Activated CD8-positive, alpha-beta memory T cell treated with anti-CD3 and anti-CD28 coated beads, Interleukin-2, amount 50 U/mL, for 48 hours (primary cell): ENCODE results near the gene GAS7.
"Not testable (repeated sequence)": the region's sequence is repeated elsewhere in the genome, so short reads cannot be mapped to it uniquely, and the experiment has no call there.

Source experiments
- DNase-seq: peaks from one replicate; pipeline ENCODE4 v3.0.0-alpha.2; 2020

GAS7 gene

DNA sequence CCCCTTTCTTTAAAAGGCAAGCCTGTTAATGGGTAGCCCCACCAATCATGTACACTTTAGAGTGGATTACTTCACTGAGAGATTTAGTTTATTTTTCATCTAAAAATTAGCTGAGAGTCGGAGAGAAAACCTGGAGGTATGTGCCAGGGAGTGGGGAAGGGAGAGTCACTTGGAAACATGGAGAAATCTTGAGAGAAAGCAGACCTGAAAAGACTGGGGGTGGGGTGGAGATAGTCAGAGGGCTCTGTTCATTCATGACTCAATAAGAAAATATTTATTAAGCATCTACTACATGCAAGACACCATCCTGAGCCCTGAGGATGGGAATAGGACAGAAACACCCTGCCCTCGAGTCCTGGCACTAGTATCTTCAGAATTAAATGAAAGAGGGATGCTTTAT is 265.9 kb downstream of the GAS7 start:
- no peak for DNase-seq

DNA sequence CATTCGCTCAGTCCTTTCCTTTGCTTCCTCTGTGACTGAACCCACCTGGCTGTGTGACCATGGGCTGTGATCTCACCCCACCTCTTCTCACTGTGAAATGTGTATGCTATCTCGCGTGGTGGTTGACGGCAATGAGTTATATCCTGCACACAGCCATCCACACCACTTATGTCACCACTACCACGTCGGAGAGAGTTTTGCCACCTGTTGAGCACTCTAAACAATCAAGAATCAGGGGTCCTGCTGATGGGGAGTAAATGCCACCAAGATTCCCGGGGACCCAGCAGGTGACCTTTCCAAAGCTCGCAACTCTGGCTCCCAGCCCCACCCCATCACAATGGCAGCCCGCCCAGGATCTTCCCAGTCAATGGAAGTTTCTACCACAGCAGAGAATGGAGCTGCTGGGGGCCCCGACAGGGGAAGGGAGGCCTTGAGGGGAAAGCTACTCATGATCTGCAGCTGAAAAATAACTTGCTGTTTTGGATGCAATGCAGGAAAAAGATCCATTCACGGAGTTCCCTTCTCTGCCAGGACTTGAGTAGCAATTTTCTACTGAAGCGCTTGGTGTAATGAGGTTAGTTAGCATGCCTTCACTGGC is 267.2 kb downstream of the GAS7 start:
- DNase-seq: no peak

DNA sequence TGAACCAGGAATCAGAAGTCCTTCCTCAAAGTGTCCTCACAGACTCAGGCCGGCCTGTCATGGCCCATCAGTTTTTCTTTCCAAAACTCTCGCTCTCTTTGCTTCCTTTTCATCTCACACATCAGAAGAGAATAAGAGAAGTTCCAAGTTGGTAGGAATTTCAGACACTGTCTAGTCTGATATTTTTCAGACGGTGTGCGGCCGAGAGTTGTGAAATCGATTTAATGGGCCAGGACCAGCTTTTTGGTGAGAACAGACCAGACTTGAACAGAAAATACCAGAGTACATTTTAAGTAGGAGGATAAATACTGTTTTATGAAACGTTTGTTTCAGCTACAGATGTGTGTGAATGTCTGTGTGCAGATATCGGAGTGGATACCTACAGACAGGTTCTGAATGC is 268.5 kb downstream of the GAS7 start:
- no peak for DNase-seq

DNA sequence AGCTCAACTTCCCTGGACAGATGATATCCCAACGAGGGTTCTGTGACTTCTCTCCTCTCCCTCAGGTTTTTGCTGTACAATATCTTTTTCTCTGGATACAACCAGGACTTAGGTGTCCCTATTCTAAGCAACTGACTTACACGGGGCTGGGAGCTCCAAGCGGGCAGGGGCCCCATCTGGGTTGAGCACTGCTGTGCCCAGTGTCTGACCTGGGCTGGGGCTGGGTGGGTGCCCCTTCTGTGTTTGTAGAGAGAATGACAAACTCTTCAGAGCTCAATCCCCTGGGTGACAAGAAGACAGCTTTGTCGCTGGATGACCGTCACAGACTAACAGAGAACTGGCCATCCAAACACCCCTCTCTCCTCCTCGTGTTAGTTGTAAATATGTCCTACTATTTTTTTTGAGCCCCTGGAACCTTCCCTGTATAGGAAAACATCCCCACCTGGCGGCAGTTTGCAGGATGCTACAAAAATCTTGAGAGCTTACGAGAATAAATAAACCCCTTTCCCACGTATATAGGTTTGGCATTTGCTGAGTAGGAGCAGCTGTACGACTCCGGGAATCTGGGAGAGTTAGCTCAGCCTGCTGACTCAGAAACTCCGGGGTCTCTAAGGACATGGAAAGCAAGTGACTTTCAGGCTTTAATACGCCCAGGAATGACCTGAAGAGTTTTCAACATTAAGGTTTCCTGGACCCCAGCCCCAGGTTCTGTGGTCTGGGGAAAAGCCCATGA is 269.6 kb downstream of the GAS7 start:
- DNase-seq: no peak

DNA sequence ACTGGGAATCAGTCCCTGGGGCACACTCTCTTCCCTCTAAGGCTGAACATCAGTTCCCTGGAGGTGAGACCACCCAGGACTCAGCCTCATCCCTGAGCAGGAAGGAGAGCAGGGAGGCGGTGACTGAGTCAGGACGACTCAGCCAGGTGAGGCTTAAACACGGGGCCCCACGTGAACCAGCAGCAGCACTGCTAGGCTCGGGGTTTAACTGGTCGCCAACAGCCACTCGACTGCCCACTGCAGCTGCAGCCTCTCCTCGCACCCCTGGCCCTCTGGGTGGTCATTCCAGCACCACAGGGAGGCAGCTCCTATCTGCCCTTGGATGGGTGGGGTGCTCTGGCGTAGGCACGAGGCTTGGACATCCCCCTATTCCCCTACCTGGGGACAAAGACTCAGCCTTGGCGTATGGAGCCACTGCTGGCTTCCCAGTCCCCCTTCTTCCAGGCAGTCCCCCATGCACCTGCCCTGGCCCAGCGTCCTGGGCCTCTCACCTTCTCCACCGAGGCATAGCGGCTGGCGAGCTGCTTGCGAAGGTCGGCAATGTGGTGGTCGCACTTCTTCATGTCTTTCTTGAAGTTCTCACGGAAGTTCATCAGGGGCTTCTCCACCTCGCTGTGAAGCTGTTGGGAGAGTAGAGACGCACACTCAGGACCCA is 272.1 kb downstream of the GAS7 start:
- DNase-seq: no peak

DNA sequence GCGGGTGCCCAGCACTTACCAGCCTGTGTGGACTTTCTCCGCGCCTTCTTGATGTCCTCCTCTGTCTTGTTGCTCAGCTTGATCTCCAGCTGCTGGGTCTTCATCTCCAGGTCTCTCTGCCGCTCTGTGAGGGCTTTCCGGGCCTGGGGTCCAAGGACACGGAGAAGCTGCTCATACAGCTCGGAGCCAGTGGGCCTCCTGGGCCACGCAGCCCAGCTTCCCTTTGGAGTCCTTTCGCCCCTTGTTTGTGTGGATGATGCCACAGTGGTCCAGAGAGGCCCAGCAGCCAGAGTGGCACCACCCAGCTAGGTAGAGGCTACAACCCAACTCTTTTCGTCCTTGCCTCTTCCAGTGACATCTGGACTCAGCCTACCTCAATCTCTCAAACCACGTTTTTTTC is 272.9 kb downstream of the GAS7 start:
- no peak for DNase-seq

DNA sequence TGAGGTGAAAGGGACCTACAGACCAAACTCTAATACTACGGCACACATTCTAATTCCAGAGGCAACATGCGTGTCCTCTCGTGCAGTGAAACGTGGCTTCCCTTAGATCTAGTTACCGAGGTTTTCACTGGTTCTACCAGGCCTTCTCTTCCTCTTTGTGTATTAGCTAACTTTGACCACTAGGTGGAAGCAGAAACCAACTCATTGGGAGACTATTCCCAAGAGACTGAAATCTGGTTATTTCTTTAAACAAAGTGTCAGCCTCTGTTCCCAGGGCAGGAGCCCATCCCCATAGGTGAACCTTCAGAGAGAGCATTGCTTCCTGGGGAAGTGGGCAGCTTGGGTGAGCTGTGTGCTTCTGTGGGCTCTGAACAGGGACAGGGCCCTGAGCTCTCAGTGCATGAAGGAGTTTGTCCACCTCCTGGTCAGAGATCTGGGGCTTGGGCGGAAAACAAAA is 273.6 kb downstream of the GAS7 start:
- no peak for DNase-seq

DNA sequence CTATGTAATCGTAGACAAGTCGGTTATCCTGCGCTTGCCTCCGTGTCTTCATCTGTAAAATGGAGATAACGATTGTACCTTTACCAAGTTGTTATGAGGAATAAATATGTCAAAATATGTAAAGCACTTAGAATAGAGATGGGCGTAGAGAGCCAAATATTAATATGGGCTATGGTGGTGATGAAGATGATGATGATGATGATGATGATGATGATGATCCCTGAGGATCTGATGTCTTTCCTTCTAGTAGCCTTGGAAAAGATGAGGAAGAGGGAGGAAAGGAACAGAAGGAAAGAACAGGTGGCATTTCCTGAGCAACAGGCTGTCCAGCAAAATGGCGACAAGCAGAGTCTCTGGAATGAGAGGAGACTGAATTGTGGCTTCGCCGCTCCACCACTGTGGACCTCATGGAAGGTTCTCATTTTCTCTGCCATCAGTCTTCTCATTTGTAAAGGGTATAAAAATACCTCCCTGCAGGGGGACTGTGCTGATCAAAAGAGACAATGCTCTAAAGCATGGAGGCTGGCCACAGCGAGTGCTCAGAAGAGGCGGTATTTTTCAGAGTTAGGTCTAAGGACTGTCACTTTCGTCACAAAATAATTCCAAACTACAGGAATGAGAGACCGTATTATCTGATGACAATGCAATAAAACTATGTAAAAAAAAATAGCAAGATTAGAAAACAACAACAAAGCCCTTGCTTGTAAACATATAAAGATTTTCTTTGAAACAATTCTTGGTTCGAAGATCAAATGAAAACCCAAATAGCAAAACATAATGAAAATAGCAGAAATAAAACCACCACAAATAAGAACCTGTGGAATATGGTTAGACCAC is 276.2 kb downstream of the GAS7 start:
- DNase-seq: no peak

DNA sequence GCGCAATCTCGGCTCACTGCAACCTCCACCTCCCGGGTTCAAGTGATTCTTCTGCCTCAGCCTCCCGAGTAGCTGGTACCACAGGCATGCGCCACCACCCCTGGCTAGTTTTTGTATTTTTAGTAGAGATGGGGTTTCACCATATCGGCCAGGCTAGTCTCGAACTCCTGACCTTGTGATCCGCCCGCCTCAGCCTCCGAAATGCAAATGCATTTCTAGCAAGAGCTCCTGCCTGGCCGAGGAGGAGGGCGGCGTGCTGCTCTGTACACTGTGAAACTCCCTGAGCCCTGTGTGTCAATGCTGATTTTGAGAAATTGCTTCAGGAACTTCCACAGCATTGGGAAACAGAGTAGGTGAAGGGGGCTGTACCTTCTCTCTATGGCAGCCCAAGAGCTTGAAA is 277.2 kb downstream of the GAS7 start:
- DNase-seq: not testable (repeated sequence)

DNA sequence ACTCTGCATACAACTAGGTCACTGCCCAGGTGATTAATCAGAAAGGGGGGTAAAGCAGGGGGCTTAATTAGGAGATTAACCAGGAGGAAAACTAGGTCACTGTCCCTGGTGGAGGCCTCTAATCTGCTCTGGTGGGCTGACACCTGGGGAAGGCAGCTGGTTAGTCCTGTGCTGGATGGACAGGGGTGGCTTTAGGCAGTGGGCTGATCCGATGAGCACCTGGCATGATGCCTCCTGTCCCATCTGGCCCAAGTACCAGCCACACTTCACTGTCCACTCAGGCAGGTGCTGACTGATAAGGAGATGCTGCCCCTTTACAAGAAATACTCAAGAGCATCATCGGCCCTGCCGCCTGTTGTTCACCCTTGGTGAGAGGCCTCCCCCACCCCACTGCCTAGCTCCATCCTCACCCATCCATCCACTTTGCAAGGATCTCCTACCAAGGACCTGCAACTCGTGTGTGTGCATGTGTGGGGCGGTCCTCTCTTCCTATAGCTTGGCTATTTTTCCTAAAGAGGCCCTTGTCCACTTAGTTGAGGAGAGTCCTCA is 279.5 kb downstream of the GAS7 start:
- DNase-seq: no peak

DNA sequence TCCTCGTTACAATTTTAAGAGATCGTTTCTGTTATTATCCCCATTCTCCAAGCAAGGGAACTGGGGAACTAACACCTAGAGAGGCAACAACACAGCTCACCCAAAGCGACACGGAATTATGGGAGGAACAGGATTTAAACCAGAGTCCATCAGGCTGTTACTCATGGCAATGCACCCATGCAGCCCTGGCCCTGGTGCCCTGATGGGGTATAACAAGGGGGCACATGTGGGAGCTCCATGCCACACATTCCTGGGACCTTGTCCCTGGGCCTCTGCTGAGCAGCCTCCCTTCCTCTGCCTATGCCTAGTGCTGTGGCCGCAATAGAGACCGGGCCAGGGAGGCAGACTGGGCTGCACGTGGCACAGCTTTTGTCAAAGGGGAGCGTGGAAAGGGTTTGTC is 280.1 kb downstream of the GAS7 start:
- no peak for DNase-seq

DNA sequence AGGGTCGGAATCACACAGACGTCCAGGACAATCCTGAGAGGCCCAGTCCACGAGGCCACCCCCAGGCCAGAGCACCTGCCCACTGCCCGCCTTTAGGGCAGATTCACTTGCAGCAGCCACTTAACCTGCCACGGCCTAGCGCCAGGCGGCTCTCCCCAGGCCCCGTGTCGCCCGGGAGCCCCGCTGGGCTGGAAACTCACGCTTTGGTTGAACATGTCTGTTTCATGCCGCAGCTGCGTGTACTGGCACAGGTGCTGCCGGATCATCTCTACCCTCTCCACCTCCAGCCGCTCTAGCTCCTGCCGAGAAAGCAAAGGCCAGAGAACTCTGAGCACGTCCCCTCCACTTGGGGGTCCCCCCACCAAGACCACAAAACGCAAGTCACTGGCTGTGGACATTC is 280.6 kb downstream of the GAS7 start:
- DNase-seq: no peak

DNA sequence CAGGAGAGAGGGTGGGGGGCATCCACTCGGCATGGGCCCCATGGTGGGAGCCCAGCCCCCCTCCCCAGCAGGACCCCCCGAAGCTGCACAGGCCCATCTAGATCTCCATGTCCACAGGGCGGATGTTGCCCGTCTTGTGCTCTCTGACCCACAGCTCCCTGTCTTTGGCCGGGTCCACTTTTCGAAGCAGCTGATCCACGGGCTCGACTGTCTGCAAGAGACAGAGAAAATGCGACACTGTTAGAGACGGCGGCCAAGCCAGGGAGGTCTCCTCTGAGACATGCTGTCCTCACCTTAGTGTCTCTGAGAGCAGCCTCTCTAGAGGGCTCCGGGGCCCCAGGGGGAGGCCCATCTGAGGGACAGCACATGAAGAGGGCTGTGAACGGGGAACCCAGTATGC is 281.3 kb downstream of the GAS7 start:
- DNase-seq: no peak

DNA sequence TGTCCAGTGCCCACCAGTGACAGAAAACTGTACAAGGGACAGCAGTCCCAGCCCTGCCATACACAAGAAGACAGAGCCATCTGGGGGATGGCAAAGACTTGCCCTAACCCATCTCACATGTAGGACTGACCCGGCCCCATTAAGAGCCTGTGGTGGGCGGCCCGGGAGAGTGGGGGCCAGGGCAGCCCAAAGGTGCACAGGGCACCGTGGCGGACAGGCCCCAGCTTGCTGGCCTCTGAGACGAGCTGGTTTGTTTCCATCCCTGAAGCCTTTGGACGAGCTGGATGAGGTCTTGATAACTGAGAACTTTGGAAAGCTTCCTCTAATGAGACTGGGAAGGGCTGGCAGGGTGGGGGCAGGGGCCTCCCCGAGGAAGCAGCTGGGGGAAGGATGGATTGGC is 282.3 kb downstream of the GAS7 start:
- no peak for DNase-seq

DNA sequence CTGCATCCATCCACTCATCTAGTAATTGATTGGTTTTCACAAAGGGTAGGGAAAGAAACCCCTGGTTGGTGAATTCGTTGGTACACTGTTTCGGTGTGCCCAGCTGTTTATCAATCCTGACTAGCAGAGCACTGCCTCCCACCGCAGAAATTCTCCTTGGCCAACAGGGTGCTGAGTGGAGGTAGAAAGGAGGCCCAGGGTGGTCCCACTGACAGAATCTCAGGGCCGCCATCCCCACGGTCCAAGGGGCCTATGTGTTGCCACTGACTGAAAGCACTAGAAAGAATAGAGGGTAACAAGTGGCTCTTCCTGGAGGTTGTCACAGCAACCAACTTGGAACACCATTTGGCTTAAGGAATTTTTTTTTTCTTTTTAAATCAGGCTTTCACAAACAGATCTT is 284.9 kb downstream of the GAS7 start:
- DNase-seq: no peak

DNA sequence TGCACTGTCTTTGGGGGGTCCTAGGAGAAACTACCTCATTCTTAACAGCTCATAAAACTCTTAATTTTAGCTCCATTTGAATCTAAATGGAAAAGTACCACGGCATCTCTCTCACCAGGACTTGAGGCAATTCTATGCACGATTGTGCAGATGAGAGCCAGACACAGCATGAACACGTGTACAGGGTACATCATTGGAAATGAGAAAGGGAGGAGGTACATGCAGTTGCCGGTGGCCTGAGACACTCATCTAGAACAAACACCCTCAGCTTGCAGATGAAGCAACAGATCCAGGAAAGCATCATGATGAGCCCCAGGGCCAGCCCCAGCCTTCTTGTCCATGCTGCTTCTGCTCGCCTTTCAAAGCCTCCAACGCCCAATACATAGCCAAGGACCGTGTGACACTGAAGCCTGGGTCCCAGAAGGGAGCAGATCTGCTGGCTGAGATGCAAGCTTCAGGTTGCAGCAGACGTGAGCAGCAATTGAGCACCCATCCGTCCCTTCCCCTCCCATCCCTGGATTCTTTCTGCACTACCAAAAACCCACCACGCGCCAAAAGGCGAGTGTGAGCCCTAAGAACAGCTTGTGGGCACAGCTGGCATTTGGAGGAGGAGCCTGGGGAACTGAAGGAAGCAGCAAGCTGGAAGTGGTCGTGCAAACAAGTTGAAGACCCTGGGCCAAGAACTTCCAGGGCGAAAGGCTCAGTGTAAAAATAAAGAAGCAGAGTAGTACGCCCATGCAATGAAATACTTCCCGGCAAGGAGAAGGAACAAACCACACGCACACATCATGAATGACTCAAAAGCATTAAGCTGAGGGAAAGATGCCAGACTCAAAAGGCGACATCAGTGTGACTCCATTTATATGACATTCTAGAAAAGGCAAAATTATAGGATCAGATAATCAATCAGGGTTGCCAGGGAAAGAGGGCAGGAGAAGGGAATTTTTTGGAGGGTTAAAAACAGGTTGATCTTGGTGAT is 286.0 kb downstream of the GAS7 start:
- no peak for DNase-seq

DNA sequence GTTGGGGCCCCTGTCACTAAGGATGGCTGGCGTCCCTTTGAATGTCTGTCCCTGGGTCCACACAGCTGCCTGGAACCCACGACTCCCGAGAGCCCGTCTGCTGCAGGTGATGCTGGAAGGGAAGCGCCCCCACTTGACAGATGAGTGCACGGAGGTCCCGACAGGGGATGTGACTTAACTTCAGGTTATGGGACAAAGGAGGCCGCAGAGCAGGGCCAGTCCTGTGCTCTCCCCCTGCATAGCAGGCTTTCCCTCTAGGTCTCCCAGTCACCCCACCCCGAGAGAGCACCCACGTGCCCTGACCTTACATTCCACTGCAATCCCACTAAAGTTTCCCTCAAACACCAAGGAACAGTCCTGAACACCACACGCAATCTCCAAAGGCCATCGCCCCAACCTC is 287.3 kb downstream of the GAS7 start:
- no peak for DNase-seq

DNA sequence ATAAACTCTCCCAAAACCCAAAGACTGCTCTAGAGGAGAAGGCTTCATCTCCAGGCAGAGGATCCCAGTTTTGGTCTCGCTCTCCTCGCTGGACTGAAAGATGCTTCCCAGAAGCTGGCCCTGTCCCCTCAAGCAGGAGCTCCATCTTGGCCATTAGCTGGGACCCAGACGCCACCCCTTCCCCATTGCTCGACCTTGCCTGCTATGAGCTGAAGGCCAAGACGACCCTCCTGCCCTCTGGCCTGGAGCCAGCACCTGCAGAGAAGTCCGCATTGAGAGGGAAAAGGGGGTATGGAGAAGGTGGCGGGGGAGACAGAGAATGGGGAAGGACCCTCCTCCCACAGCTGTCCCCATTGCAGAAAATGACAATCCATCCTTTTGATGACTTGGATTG is 289.8 kb downstream of the GAS7 start:
- no peak for DNase-seq

DNA sequence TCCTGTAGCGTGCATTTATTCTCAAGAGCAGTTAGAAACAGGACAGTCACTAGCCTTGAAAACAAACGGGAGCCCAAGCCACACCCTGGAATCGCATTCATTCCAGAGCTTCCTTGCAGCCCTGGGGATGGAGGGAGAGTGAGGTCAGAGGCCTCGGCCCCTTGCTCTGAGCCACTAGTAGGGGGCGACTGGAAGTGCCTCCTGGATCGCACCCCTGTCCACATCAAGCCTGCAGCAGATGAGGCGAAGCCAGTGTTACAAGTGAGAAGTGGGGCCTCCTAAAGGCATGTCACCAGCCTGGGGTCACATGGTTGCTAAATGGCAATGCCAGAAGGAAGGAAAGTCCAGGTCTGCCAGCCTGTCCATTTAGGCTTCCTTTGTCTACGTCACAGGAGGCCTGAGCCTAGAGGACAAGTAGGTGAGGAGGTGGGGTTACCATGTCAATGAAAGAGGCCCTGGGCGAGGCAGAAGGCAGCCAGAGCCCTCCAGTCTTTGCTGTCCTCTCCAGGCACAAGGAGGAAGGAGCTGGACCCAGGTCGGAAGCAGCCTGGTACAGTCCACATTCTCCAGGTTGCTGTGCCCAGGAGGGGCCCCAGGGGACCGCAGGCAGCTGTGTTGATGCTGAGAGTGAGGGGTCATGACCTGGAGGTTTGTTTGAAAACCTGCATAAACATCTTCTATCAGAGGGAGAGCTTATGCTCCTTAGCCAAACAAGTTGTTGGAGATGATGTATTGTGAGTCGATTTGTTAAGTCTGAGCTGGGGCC is 290.3 kb downstream of the GAS7 start:
- DNase-seq: no peak

DNA sequence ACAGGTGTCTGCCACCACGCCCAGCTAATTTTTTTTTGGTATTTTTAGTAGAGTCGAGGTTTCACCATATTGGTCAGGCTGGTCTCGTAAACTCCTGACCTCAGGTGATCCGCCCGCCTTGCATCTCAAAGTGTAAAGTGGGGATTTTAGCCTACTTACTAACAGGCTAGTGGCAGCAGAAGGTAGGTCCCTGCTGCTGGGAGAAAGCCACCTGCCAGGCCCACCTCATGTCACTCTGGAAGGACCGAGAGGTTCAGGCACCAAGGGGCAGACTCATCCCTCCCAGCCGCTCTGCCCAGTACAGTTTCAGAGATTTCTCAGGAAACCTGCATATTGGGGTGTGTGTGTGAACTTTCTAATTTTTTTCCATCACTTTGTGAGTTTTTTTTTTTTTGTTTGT is 291.3 kb downstream of the GAS7 start:
- no peak for DNase-seq

DNA sequence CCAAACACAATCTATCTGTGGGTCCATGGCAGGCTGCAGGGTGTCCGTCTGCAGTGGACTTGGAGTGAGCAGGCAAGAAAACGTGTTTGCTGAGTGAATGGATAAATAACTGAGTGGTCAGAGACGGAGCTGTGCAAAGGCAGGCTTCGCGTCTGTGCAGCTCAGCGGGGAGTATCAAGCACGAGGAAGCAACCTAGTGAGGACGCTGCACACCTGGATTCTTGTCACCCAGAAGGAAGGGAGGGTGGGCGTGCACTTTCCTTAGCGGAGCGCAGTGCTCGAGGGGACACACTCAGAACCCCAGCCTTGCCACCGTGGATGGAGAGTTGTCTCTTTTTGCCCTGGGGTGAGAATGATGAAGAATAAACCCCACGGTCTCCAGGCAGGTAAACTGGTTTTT is 291.8 kb downstream of the GAS7 start:
- no peak for DNase-seq
